Measurements from ENCODE around the gene NR1I2. TPM values are rescaled to one million over a fixed set of nuclear protein-coding genes. Genes with fewer than 3 reads are reported as not detected.

The NR1I2 gene
- total RNA-seq, 2 donors from 2014 or later = not detected

DNA sequence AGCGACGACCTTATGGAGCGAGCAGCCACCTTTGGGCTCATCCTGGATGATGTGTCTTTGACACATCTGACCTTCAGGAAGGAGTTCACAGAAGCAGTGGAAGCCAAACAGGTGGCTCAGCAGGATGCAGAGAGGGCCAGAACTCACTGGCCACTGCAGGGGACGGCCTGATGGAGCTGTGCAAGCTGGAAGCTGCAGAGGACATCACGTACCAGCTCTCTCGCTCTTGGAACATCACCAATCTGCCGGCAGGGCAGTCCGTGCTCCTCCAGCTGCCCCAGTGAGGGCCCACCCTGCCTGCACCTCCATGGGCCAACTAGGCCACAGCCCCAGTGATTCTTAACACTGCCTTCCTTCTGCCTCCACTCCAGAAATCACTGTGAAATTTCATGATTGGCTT is 10.4 kb downstream of the NR1I2 start:
- DNase-seq (ENCODE audit: low spot score) (no peak), ATAC-seq (no peak)
- H3K36me3 Mint-ChIP-seq = no peaks in the 10 kb centered on the region
- no peaks in the 10 kb centered on the region for H3K9me3 Mint-ChIP-seq
- H3K4me3 Mint-ChIP-seq = no peak overlapping the region
- H3K27ac Mint-ChIP-seq = no peak overlapping the region
- H3K4me1 Mint-ChIP-seq (ENCODE audit: low read depth in 2 of 2) = no peaks in the 10 kb centered on the region
- H3K27me3 Mint-ChIP-seq = peaks cover 14 to 19% of the 10 kb centered on the region in 2 donors

DNA sequence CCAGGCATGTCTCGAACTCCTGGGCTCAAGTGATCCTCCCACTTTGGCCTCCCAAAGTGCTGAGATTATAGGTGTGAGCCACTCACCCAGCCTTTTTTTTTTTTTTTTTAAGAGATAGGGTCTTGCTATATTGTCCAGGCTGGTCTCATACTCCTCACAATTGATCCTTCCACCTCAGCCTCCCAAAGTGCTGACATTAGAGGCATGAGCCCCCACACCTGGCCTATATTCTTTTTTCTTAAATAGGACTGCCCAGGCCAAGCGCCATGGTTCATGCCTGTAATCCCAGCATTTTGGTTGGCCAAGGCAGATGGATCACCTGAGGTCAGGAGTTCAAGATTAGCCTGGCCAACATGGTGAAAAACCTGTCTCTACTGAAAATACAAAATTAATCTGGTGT is 12.5 kb downstream of the NR1I2 start:
- Mint-ChIP-seq H3K27ac (no peak overlapping the region), H3K36me3 (no peaks in the 10 kb centered on the region), H3K4me3 (no peak overlapping the region), H3K9me3 (no peaks in the 10 kb centered on the region), H3K27me3 (peaks cover 18 to 19% of the 10 kb centered on the region in 2 donors), H3K4me1 (ENCODE audit: low read depth in 2 of 2) (no peaks in the 10 kb centered on the region)
- ATAC-seq (no peak), DNase-seq (ENCODE audit: low spot score) (no peak)

DNA sequence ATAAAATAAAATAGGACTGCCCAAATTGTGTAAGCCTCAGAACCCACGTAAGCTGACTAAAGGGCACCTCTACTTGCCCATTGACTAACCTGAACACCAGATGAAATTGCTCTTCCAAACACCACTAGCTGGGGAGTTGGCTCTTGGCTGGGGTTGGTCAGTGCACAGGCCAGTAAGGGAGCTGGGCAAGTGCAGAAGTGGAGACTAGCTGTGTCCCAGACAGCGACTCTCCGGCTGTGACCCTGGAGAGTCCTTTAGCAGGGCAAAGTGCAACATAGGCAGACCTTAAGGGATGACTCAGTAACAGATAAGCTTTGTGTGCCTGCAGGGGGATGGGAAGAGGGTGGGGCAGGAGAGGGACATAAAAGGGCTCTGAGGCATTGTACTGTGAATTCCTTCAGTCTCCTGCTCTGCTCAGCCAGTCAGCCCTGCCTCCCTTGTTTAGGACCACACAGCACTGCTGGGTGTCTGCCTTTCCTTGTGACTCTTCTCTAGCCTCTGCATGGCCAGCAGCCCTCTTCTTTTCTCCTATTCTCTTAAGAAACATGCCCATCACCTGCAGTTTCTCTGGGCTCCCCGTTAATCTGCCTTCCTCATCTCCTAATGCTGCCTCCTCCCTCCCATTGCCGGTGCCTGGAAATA is 13.2 kb downstream of the NR1I2 start:
- no peaks in the 10 kb centered on the region for H3K9me3 Mint-ChIP-seq
- peak in 1 of 2 donors; percentile 52 for ATAC-seq
- H3K36me3 Mint-ChIP-seq = no peaks in the 10 kb centered on the region
- no peak for DNase-seq (ENCODE audit: low spot score)
- H3K4me1 Mint-ChIP-seq (ENCODE audit: low read depth in 2 of 2) = no peaks in the 10 kb centered on the region
- peaks cover 16 to 24% of the 10 kb centered on the region in 2 donors for H3K27me3 Mint-ChIP-seq
- H3K27ac Mint-ChIP-seq = no peak overlapping the region
- no peak overlapping the region for H3K4me3 Mint-ChIP-seq

DNA sequence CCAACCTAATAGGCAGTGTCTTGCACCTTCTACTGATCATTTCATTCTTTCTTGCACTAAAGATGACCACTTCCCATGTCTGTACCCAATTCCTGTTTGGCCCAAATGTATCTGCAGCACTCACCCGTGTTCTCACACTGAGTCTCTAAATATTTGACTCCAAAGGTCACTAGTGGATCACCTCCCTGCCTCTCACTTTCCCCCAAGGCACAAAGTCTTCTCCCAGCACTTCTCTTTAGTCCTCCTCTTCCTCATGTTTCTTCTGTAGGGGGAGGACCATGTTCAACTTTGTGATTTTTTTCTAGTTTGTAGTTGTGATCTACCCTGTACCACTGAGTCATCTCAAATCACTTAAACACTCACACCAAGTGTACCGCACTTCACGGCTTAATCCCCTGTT is 13.9 kb downstream of the NR1I2 start:
- Mint-ChIP-seq H3K36me3 (no peaks in the 10 kb centered on the region), H3K27me3 (peaks cover 18 to 30% of the 10 kb centered on the region in 2 donors), H3K4me3 (no peak overlapping the region), H3K27ac (no peak overlapping the region), H3K4me1 (ENCODE audit: low read depth in 2 of 2) (no peaks in the 10 kb centered on the region), H3K9me3 (no peaks in the 10 kb centered on the region)
- DNase-seq (ENCODE audit: low spot score) = no peak
- no peak for ATAC-seq

DNA sequence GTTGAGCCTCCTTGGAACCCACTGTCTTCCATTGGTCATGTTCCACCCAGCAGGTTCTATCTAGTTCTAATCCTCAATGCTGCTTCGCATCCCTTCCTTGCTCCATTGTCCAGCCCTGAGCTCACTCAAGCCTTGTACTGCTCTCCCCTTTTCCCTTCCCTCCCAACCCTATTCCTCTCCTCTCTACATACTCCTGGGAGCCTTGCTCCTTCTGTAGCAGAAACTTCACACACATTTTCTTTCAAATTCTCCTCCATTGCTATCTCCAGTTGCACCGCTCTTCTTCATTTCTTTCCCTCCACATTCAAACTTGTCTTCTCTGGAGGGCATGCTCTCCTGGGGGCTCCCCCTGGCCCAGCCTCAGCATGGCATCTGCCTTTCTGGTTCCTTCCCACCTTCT is 14.5 kb downstream of the NR1I2 start:
- Mint-ChIP-seq H3K27me3 (peaks cover 21 to 30% of the 10 kb centered on the region in 2 donors), H3K9me3 (no peaks in the 10 kb centered on the region), H3K27ac (no peak overlapping the region), H3K4me3 (no peak overlapping the region), H3K4me1 (ENCODE audit: low read depth in 2 of 2) (no peaks in the 10 kb centered on the region), H3K36me3 (no peaks in the 10 kb centered on the region)
- ATAC-seq = peak in 1 of 2 donors; percentile 32
- DNase-seq (ENCODE audit: low spot score) = no peak

DNA sequence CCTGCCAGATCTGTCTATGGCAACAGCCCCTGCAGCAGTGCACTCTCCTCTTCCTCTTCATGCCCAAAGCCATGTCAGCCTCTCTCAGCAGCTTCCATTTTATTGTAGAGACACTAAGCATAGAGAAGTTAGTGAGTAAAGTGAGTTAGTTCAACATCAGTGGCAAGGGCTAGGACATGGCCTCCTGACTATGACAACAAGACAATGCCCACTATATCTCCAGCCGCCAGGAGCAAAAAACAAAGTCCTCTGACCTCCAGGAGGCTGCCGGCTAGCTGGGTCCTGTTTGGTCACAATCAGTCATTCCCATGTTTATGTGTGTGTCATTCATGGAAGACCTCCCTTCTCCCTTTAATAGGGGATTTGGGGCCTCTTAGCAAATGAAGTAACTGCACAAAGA is 14.9 kb downstream of the NR1I2 start:
- no peak overlapping the region for H3K27ac Mint-ChIP-seq
- ATAC-seq (peak in 1 of 2 donors; percentile 25), DNase-seq (ENCODE audit: low spot score) (no peak)
- no peaks in the 10 kb centered on the region for H3K4me1 Mint-ChIP-seq (ENCODE audit: low read depth in 2 of 2)
- H3K4me3 Mint-ChIP-seq = no peak overlapping the region
- no peaks in the 10 kb centered on the region for H3K9me3 Mint-ChIP-seq
- peaks cover 23 to 30% of the 10 kb centered on the region in 2 donors for H3K27me3 Mint-ChIP-seq
- H3K36me3 Mint-ChIP-seq = no peaks in the 10 kb centered on the region

DNA sequence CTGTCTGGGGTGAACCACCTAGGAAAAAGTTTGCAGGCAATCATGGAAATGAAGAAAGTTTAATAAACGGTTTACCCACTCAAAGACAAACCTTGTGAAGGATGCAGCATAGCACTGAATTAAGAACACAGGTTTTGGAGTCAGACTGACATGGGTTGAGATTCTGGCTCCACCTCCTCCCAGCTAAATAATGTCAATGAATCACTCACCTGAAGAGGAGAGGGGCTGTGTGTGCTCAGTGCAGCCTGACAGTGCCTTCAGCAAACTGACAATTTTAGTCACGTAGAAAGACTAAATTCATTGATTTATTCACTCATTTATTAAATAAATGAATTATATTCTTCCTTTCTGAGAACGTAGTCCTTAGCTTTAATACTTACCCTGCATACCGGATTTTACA is 18.9 kb downstream of the NR1I2 start:
- Mint-ChIP-seq H3K4me1 (ENCODE audit: low read depth in 2 of 2) (no peaks in the 10 kb centered on the region), H3K9me3 (no peaks in the 10 kb centered on the region), H3K4me3 (no peak overlapping the region), H3K27ac (no peak overlapping the region), H3K36me3 (no peaks in the 10 kb centered on the region), H3K27me3 (peaks cover 20 to 36% of the 10 kb centered on the region in 2 donors)
- ATAC-seq = no peak
- no peak for DNase-seq (ENCODE audit: low spot score)

DNA sequence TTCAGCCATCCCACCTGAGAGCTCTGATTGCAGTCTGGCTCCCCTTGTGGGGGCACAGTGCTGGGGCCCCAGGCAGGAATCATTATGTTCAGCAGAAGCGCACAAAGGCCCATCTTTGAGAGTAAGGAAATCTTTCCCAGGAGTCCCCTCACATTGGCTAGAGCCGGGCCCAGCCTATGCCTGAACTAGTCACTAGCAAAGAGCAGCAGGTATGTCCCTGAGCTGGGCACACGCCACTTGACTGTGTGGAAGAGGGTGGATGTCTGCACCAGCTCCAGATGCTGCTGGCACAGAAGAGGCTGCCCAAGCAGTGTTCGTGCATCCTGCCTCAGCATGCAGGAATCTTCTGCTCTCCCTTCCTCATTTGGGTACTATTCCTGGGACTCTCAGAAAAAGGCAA is 26.3 kb downstream of the NR1I2 start:
- H3K4me1 Mint-ChIP-seq (ENCODE audit: low read depth in 2 of 2) = peaks cover 12 to 13% of the 10 kb centered on the region in 2 donors
- H3K27me3 Mint-ChIP-seq = peaks cover 3 to 8% of the 10 kb centered on the region in 2 donors
- no peak overlapping the region for H3K4me3 Mint-ChIP-seq
- H3K9me3 Mint-ChIP-seq = no peaks in the 10 kb centered on the region
- no peak for DNase-seq (ENCODE audit: low spot score)
- no peaks in the 10 kb centered on the region for H3K36me3 Mint-ChIP-seq
- no peak overlapping the region for H3K27ac Mint-ChIP-seq
- ATAC-seq = no peak

DNA sequence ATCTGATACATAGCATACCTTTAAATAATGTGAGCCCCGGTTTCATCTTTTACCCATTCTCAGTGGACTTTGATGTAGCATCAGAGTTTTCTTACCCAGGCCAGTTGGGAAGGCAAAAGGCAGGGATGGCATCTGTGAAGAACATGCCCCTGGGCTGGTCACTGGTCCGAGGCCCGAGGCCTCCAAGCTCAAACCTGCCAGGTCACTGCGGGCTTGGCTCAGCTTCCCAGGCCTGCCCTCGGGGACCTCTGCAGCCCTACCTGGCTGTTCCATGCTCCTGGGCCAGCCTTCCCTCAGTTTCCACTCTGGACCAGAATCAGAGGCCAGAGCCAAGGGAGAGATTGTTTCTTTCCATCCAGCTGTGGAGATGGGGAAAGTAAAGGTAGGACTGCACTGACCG is 26.9 kb downstream of the NR1I2 start:
- peaks cover 3 to 8% of the 10 kb centered on the region in 2 donors for H3K27me3 Mint-ChIP-seq
- ATAC-seq (no peak), DNase-seq (ENCODE audit: low spot score) (no peak)
- H3K9me3 Mint-ChIP-seq = no peaks in the 10 kb centered on the region
- no peaks in the 10 kb centered on the region for H3K36me3 Mint-ChIP-seq
- H3K4me3 Mint-ChIP-seq = no peak overlapping the region
- no peak overlapping the region for H3K27ac Mint-ChIP-seq
- H3K4me1 Mint-ChIP-seq (ENCODE audit: low read depth in 2 of 2) = peaks cover 12 to 13% of the 10 kb centered on the region in 2 donors

DNA sequence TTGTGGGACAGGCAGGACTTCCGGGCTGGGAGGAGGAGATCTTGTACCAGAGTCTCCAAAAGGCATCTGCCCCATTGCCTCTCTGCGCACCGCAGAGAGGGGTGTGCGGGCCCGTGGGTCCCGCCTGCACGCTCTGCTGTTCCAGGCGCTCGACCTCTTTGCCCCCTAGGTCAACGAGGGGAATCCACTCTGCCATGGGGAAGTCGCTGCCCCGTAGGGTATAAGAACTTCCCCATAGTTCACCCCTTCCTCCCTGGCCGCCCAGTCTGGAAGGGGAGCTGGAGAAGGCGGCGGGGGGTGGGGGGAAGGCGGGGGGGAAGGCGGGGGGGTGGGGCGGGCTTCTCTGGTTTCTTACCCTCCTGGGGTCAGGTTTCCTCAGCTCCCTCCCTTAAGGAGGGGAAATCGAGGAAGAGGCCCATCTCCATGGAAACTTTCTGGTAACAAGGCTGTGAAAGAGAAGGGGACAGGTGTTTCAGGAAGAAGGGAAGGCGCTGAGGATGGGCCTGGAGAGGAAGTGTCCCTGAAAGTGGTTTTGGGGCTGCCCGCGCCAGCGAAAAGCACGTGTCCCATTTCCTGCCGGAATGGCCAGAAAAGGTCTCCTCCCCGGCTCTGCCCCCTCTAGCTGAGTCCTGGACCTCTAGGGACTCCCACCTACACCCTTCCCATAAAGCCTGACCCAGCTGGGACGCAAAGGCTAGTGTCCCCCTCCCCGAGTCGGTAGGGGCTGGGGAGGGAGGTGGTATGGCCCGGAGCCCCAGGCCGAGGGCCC is 27.5 kb downstream of the NR1I2 start:
- no peaks in the 10 kb centered on the region for H3K36me3 Mint-ChIP-seq
- no peak for ATAC-seq
- peaks cover 12 to 13% of the 10 kb centered on the region in 2 donors for H3K4me1 Mint-ChIP-seq (ENCODE audit: low read depth in 2 of 2)
- no peaks in the 10 kb centered on the region for H3K9me3 Mint-ChIP-seq
- H3K4me3 Mint-ChIP-seq = peak overlapping the region; percentile 79
- H3K27ac Mint-ChIP-seq = peak overlapping the region; percentile 48 to 51
- peaks cover 3 to 7% of the 10 kb centered on the region in 2 donors for H3K27me3 Mint-ChIP-seq
- no peak for DNase-seq (ENCODE audit: low spot score)

DNA sequence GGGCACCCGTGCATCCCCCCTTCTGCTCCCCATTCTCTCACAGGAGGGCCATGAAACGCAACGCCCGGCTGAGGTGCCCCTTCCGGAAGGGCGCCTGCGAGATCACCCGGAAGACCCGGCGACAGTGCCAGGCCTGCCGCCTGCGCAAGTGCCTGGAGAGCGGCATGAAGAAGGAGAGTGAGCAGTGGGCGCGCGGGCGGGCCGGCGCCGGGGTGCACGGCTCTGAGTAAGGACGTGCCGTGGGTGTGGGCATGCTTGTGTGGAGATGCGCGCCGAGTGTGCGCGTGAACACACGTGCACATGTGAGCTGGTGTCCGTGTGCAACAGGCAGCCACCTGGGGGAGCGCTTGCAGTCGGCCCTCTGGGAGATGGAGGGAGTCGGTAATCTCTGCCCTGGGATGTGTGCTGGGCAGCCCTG is 28.1 kb downstream of the NR1I2 start:
- peak; percentile 65 for DNase-seq (ENCODE audit: low spot score)
- peaks cover 12 to 13% of the 10 kb centered on the region in 2 donors for H3K4me1 Mint-ChIP-seq (ENCODE audit: low read depth in 2 of 2)
- H3K9me3 Mint-ChIP-seq = no peaks in the 10 kb centered on the region
- H3K27ac Mint-ChIP-seq = peak overlapping the region; percentile 48 to 51
- peaks cover 0 to 1% of the 10 kb centered on the region in 2 donors for H3K27me3 Mint-ChIP-seq
- no peaks in the 10 kb centered on the region for H3K36me3 Mint-ChIP-seq
- H3K4me3 Mint-ChIP-seq = peak overlapping the region; percentile 79
- peak; percentile 73 to 83 for ATAC-seq

DNA sequence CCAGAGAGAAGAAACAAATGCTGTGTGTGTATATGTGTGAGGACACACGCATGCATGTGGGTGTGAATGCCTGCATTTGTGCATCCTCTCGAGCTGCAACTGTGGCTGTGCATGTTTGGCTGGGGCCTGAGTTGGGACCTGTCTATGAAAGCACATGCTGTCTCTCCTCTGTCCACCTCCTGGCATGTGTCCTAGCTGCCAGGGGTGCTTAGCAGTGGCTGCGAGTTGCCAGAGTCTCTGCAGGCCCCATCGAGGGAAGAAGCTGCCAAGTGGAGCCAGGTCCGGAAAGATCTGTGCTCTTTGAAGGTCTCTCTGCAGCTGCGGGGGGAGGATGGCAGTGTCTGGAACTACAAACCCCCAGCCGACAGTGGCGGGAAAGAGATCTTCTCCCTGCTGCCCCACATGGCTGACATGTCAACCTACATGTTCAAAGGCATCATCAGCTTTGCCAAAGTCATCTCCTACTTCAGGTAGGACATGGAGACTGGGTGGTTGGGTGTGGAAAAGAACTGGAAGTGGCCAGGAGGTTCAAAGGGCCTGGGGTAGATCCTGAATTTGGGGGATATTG is 30.7 kb downstream of the NR1I2 start:
- no peak for DNase-seq (ENCODE audit: low spot score)
- ATAC-seq = no peak
- H3K27ac Mint-ChIP-seq = no peak overlapping the region
- no peaks in the 10 kb centered on the region for H3K36me3 Mint-ChIP-seq
- peaks cover 12 to 13% of the 10 kb centered on the region in 2 donors for H3K4me1 Mint-ChIP-seq (ENCODE audit: low read depth in 2 of 2)
- H3K9me3 Mint-ChIP-seq = no peaks in the 10 kb centered on the region
- H3K4me3 Mint-ChIP-seq = no peak overlapping the region
- no peaks in the 10 kb centered on the region for H3K27me3 Mint-ChIP-seq

DNA sequence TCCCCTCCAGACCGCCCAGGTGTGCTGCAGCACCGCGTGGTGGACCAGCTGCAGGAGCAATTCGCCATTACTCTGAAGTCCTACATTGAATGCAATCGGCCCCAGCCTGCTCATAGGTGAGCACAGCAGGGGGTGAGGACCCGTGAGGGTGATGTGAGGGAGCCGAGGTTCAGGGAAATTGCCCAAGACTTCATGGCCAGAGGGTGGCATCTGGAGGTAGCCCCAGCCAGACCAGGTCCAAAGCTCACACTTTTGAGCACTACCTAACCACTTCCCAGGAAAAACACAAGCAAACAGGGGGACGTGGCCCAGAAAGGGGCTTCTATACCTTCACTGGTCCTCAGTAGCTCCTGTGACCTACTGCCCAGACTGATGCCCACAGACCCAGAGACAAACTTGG is 33.8 kb downstream of the NR1I2 start:
- Mint-ChIP-seq H3K4me3 (no peak overlapping the region), H3K36me3 (no peaks in the 10 kb centered on the region), H3K27ac (no peak overlapping the region), H3K27me3 (no peaks in the 10 kb centered on the region), H3K9me3 (no peaks in the 10 kb centered on the region), H3K4me1 (ENCODE audit: low read depth in 2 of 2) (peaks cover 2 to 4% of the 10 kb centered on the region in 2 donors)
- DNase-seq (ENCODE audit: low spot score) (no peak), ATAC-seq (no peak)

DNA sequence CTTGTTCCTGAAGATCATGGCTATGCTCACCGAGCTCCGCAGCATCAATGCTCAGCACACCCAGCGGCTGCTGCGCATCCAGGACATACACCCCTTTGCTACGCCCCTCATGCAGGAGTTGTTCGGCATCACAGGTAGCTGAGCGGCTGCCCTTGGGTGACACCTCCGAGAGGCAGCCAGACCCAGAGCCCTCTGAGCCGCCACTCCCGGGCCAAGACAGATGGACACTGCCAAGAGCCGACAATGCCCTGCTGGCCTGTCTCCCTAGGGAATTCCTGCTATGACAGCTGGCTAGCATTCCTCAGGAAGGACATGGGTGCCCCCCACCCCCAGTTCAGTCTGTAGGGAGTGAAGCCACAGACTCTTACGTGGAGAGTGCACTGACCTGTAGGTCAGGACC is 35.2 kb downstream of the NR1I2 start:
- no peaks in the 10 kb centered on the region for H3K36me3 Mint-ChIP-seq
- H3K4me3 Mint-ChIP-seq = no peak overlapping the region
- ATAC-seq = no peak
- H3K27me3 Mint-ChIP-seq = no peaks in the 10 kb centered on the region
- H3K27ac Mint-ChIP-seq = no peak overlapping the region
- H3K4me1 Mint-ChIP-seq (ENCODE audit: low read depth in 2 of 2) = peaks cover 0 to 4% of the 10 kb centered on the region in 2 donors
- H3K9me3 Mint-ChIP-seq = no peaks in the 10 kb centered on the region
- no peak for DNase-seq (ENCODE audit: low spot score)
